Erythroblast (primary cell): ENCODE measurements around the gene ADAMTS12.

Source experiments
- GATA1 ChIP-seq: IDR thresholded peaks from 2 replicates; pipeline ENCODE4 v1.6.1; 2011; ENCODE audit warnings: low read depth, mild to moderate bottlenecking, control low read depth, low read length, moderate library complexity
- POLR2A ChIP-seq: IDR thresholded peaks from 2 replicates; pipeline ENCODE4 v1.6.1; 2011; ENCODE audit warnings: mild to moderate bottlenecking, low read length

DNA sequence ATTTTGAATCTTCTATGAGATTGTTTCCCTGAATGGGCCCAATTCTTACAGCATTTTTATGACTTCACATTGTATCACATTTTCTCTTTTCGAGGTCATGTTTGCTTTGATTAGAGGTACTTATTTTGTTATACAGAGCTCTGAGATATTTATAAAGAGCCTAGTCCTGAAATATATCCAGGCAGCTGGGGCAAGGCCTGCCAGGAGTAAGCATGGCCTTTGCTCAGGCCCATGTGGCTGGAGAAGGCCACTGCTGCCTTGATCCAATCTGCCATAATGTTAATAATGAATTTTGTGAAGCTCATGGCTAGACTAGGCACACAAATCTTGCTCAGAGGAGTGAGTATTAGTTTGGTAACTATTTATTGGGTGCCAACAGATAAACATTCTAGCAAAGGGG lies 355.0 kb downstream of the ADAMTS12 start:
- TF ChIP-seq POLR2A (no peak), GATA1 (no peak)
